ENCODE results near the gene ROR2.

GRCh38 chr9:91992461-91993041, 42.5 kb upstream of the ROR2 start:
- TF ChIP-seq CTCF (IDR thresholded peaks at IDR 0.05; ENCODE audit: low read depth, low read length, missing input control) (no peak), HNF4G (IDR thresholded peaks at IDR 0.05) (no peak), ATF3 (IDR thresholded peaks at IDR 0.05) (no peak)

Data from liver (tissue), 3 donors.